MM.1S (cell line): ENCODE data around the gene LIG4.

Source experiments
- EZH2 ChIP-seq: fragments of 300-600 bp; sonication (generic); optimal IDR thresholded peaks from 2 replicates; pipeline ENCODE3; 2017; ENCODE audit warnings: low read depth, mild to moderate bottlenecking, antibody characterized with exemption, low read length, mixed read lengths
- EZH2phosphoT487 ChIP-seq: fragments of 300-600 bp; sonication (generic); IDR thresholded peaks from 2 replicates; pipeline ENCODE4 v1.6.1; 2018; ENCODE audit warnings: antibody characterized with exemption, low read length
- TF ChIP-seq, protein P1 (sequence below): fragments of 300-600 bp; sonication (generic); IDR thresholded peaks from 2 replicates; pipeline ENCODE4 v1.5.1; 2016; ENCODE audit warnings: antibody characterized with exemption, low read length, mixed read lengths

DNA sequence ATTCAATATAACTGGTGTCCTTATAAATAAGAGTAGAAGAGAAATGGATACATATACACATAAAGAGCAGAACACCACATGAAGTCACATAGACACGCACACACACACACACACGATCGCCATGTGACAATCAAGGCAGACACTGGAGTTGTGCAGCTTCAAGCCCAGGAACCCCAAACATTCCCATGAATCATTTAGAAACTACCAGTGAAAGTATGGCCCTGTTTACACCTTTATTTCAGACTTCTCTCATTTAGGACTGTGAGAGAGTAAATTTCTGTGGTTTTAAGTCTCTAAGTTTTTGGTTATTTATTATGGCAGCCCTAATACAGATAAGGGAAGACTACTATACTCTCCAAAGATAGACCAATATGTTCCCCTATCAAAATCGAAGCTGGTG is 33.8 kb upstream of the LIG4 start:
- TF ChIP-seq, protein P1, sequence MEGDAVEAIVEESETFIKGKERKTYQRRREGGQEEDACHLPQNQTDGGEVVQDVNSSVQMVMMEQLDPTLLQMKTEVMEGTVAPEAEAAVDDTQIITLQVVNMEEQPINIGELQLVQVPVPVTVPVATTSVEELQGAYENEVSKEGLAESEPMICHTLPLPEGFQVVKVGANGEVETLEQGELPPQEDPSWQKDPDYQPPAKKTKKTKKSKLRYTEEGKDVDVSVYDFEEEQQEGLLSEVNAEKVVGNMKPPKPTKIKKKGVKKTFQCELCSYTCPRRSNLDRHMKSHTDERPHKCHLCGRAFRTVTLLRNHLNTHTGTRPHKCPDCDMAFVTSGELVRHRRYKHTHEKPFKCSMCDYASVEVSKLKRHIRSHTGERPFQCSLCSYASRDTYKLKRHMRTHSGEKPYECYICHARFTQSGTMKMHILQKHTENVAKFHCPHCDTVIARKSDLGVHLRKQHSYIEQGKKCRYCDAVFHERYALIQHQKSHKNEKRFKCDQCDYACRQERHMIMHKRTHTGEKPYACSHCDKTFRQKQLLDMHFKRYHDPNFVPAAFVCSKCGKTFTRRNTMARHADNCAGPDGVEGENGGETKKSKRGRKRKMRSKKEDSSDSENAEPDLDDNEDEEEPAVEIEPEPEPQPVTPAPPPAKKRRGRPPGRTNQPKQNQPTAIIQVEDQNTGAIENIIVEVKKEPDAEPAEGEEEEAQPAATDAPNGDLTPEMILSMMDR = no peak
- TF ChIP-seq EZH2phosphoT487 = no peak
- TF ChIP-seq EZH2 = no peak
